Smooth muscle cell (in vitro differentiated cells): ENCODE measurements around the gene ZNF519. TPM values are rescaled to one million over a fixed set of nuclear protein-coding genes. Genes with fewer than 3 reads are reported as not detected.

Source experiments
- DNase-seq: peaks from one replicate; lab custom pipeline; 2025; ENCODE audit not compliant: unreplicated experiment; lab: John Stamatoyannopoulos, UW
- H2AFZ ChIP-seq: fragments of 200-600 bp; sonication (generic); 2 replicates; pipeline ENCODE4 v1.6.0; 2016; ENCODE audit warnings: antibody characterized with exemption, low read depth, mild to moderate bottlenecking
- H3F3A ChIP-seq: fragments of 200-600 bp; sonication (generic); 2 replicates; pipeline ENCODE4 v1.6.0; 2017; ENCODE audit warnings: antibody characterized with exemption, low read depth
- H3K27ac ChIP-seq: fragments of 200-600 bp; sonication (generic); 2 replicates; pipeline ENCODE4 v1.5.1; 2016; ENCODE audit warnings: low read depth, mild to moderate bottlenecking
- H3K27me3 ChIP-seq: fragments of 200-600 bp; sonication (generic); 2 replicates; pipeline ENCODE4 v1.6.1; 2016; ENCODE audit warnings: low read depth, mild to moderate bottlenecking
- H3K36me3 ChIP-seq: fragments of 200-600 bp; sonication (generic); 2 replicates; pipeline ENCODE4 v1.5.1; 2016; ENCODE audit warnings: low read depth
- H3K4me1 ChIP-seq: fragments of 200-600 bp; sonication (generic); 2 replicates; pipeline ENCODE4 v1.5.1; 2016; ENCODE audit warnings: low read depth
- H3K4me2 ChIP-seq: fragments of 200-600 bp; sonication (generic); 2 replicates; pipeline ENCODE4 v1.6.0; 2016; ENCODE audit warnings: mild to moderate bottlenecking
- H3K4me3 ChIP-seq: fragments of 200-600 bp; sonication (generic); 2 replicates; pipeline ENCODE4 v1.5.1; 2016; ENCODE audit warnings: mild to moderate bottlenecking
- H3K79me2 ChIP-seq: fragments of 200-600 bp; sonication (generic); 2 replicates; pipeline ENCODE4 v1.6.0; 2016; ENCODE audit warnings: low read depth, mild to moderate bottlenecking
- H3K9ac ChIP-seq: fragments of 200-600 bp; sonication (generic); 2 replicates; pipeline ENCODE4 v1.6.0; 2016; ENCODE audit warnings: low read depth
- H3K9me3 ChIP-seq: fragments of 200-600 bp; sonication (generic); replicated peaks from 2 replicates; pipeline ENCODE4 v1.5.1; 2016; ENCODE audit warnings: low read depth
- H4K20me1 ChIP-seq: fragments of 200-600 bp; sonication (generic); 2 replicates; pipeline ENCODE4 v1.6.0; 2016; ENCODE audit warnings: low read depth
- WGBS: methylation state at CpG from one replicate; pipeline ENCODE4 v1.1.7; 2016; ENCODE audit warnings: low lambda C conversion rate; 5-methylcytosine and 5-hydroxymethylcytosine counted together
- polyA plus RNA-seq: library from polyadenylated mRNA; unstranded; fragments of >200 nt; fragmentation: Nextera tagmentation; extraction: Ambion mirVana; gene quantifications from 2 replicates; pipeline ENCODE4 v1.2.1, GENCODE V29; 2016
- total RNA-seq: library from RNA; depleted of rRNA; stranded (reverse); fragments of >200 nt; gene quantifications from 2 replicates; pipeline ENCODE4 v1.2.3, GENCODE V29; 2014
- TF ChIP-seq, protein P1 (sequence below): fragments of 200-600 bp; sonication (generic); IDR thresholded peaks from 2 replicates; pipeline ENCODE4 v1.5.1; 2017; ENCODE audit warnings: borderline replicate concordance, mild to moderate bottlenecking, antibody characterized with exemption; ENCODE audit not compliant: insufficient read depth, poor library complexity, severe bottlenecking

ZNF519 gene
- total and polyA plus RNA-seq, 2 experiments from 2014 or later = 2.2 to 7.0 TPM

GRCh38 chr18:14093307-14093915 is 38.8 kb downstream of the ZNF519 start:
- Histone ChIP-seq H3K79me2 (no peaks in the 10 kb centered on the region), H4K20me1 (no peaks in the 10 kb centered on the region), H3K4me1 (no peaks in the 10 kb centered on the region), H3K36me3 (no peaks in the 10 kb centered on the region), H3K9ac (no peak overlapping the region), H3K4me2 (no peak overlapping the region), H3F3A (no peaks in the 10 kb centered on the region), H2AFZ (no peak overlapping the region), H3K4me3 (no peak overlapping the region), H3K27me3 (no peaks in the 10 kb centered on the region), H3K9me3 (no peaks in the 10 kb centered on the region), H3K27ac (no peak overlapping the region)
- 90% methylated on average over 1 of the region's 1 CpG for WGBS
- no peak for DNase-seq
- TF ChIP-seq, protein P1, sequence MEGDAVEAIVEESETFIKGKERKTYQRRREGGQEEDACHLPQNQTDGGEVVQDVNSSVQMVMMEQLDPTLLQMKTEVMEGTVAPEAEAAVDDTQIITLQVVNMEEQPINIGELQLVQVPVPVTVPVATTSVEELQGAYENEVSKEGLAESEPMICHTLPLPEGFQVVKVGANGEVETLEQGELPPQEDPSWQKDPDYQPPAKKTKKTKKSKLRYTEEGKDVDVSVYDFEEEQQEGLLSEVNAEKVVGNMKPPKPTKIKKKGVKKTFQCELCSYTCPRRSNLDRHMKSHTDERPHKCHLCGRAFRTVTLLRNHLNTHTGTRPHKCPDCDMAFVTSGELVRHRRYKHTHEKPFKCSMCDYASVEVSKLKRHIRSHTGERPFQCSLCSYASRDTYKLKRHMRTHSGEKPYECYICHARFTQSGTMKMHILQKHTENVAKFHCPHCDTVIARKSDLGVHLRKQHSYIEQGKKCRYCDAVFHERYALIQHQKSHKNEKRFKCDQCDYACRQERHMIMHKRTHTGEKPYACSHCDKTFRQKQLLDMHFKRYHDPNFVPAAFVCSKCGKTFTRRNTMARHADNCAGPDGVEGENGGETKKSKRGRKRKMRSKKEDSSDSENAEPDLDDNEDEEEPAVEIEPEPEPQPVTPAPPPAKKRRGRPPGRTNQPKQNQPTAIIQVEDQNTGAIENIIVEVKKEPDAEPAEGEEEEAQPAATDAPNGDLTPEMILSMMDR = no peak

DNA sequence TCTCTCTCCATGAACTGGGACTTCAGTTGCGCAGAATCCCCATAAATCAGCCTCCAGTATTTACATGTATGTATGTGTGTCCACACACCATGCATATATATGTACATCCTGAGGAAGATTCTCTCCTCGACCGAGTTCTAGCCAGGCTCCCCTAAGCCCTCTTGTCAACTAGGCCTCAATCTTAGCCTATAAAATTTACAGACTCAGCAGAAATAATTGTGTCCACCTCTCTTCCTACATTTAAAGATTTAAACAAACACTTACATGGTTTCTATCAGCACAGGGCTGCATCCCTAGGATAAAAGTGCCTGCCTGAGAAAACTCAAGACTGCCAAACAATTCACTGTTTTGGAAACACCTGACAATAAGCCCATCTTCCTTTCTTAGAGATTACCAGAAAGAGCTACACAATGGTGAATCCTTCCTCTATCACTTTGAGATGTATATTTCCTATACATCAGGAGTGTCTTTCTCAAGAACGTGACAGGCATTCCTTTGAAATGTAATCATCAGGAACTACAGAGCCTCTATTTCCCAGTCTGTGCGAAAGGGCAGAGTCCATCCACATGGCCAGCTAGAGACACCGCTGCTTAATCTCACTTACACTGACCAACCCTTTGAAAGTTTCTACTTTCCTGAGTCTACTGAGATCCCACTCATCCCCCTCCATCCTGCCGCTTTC is 39.5 kb downstream of the ZNF519 start:
- TF ChIP-seq, protein P1 = no peak
- Histone ChIP-seq H2AFZ (no peak overlapping the region), H4K20me1 (no peaks in the 10 kb centered on the region), H3K4me3 (no peak overlapping the region), H3K79me2 (no peaks in the 10 kb centered on the region), H3K4me2 (no peak overlapping the region), H3K9ac (no peak overlapping the region), H3K9me3 (no peaks in the 10 kb centered on the region), H3K4me1 (no peaks in the 10 kb centered on the region), H3K27me3 (no peaks in the 10 kb centered on the region), H3K36me3 (no peaks in the 10 kb centered on the region), H3F3A (no peaks in the 10 kb centered on the region), H3K27ac (no peak overlapping the region)
- no peak for DNase-seq
- 58% methylated on average over 7 of the region's 7 CpGs for WGBS

DNA sequence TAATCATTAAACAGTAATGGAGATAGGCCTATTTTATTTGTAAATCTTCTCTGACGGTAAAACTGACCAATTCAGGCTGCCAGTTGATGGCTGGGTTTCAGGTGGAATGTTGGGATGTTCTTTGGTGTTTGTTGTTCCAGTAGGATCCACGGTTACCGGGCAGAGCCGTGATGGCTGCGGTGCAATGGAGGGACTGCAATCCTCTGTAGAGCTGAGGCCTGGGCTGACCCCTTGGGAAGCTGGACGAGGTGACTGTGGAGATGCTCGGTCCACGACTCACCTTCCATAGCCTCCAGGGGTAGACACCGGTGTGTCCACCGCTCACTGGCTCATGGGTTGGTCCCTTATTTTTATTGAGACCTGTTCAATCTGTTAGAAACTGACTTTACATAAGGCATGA is 42.5 kb downstream of the ZNF519 start:
- 87% methylated on average over 10 of the region's 10 CpGs for WGBS
- Histone ChIP-seq H3K4me3 (no peak overlapping the region), H3K79me2 (no peaks in the 10 kb centered on the region), H3K4me1 (no peaks in the 10 kb centered on the region), H3K36me3 (no peaks in the 10 kb centered on the region), H4K20me1 (no peaks in the 10 kb centered on the region), H3K27ac (no peak overlapping the region), H2AFZ (no peak overlapping the region), H3K9ac (no peak overlapping the region), H3K9me3 (no peaks in the 10 kb centered on the region), H3K4me2 (no peak overlapping the region), H3F3A (no peaks in the 10 kb centered on the region), H3K27me3 (no peaks in the 10 kb centered on the region)
- DNase-seq = no peak
- TF ChIP-seq, protein P1 = no peak

DNA sequence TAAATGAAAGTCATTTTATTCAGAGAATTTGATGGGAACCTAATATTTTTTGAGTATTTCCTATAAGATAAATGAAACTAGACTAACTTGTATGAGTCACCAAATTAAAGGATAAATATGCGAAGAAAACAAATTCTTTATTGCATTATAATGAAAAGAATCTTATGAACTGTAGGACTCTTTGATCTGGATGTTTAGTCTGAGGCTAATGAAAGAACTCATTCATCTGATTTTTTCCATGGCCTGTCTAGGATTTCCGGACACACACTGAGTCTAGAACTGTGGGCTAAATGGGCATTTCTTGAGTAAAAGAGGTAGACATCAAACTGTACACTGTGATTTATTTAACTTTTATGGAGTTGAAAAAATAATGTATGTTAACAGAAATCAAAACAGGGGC is 43.0 kb downstream of the ZNF519 start:
- whole genome bisulfite sequencing = 65% methylated on average over 2 of the region's 2 CpGs
- H3F3A ChIP-seq = no peaks in the 10 kb centered on the region
- no peak overlapping the region for H2AFZ ChIP-seq
- no peaks in the 10 kb centered on the region for H3K36me3 ChIP-seq
- DNase-seq = no peak
- H3K79me2 ChIP-seq = no peaks in the 10 kb centered on the region
- no peaks in the 10 kb centered on the region for H3K4me1 ChIP-seq
- no peak overlapping the region for H3K4me3 ChIP-seq
- H4K20me1 ChIP-seq = no peaks in the 10 kb centered on the region
- H3K27me3 ChIP-seq = no peaks in the 10 kb centered on the region
- TF ChIP-seq, protein P1 = no peak
- no peak overlapping the region for H3K4me2 ChIP-seq
- no peak overlapping the region for H3K27ac ChIP-seq
- H3K9me3 ChIP-seq = no peaks in the 10 kb centered on the region
- H3K9ac ChIP-seq = no peak overlapping the region
